Esophagus muscularis mucosa (tissue), 4 donors: Measurements from ENCODE around the gene MAP7D1. TPM values are rescaled to one million over a fixed set of nuclear protein-coding genes. Genes with fewer than 3 reads are reported as not detected.

ENCODE experiments used
- DNase-seq: peaks from one replicate; pipeline ENCODE4 v3.0.0-alpha.2; 2017; ENCODE audit errors: extremely low spot score
- H3K27ac ChIP-seq, 4 donors: fragments of 200-600 bp; sonication (generic); replicated peaks in 1 of 4; 1 replicate in 3 of 4; 2 replicates in 1 of 4; pipeline ENCODE4 v1.5.1; 2016 to 2019; ENCODE audit warnings: mild to moderate bottlenecking in 1 of 4
- H3K27me3 ChIP-seq, 4 donors: fragments of 200-600 bp; sonication (generic); one replicate each; pipeline versions ENCODE4 v1.5.1 to v1.6.0; 2016 to 2019
- H3K36me3 ChIP-seq, 4 donors: fragments of 200-600 bp; sonication (generic); one replicate each; pipeline ENCODE4 v1.5.1; 2016 to 2019
- H3K4me1 ChIP-seq, 4 donors: fragments of 200-600 bp; sonication (generic); one replicate each; pipeline ENCODE4 v1.5.1; 2016 to 2019
- H3K4me3 ChIP-seq, 4 donors: fragments of 200-600 bp; sonication (generic); 1 replicate in 2 of 4; 2 replicates in 2 of 4; pipeline ENCODE4 v1.5.1; 2016 to 2019; ENCODE audit warnings: mild to moderate bottlenecking in 4 of 4, moderate library complexity in 1 of 4
- H3K9me3 ChIP-seq, 4 donors: fragments of 200-600 bp; sonication (generic); 1 replicate in 3 of 4; 2 replicates in 1 of 4; pipeline ENCODE4 v1.5.1; 2016 to 2019
- CTCF ChIP-seq, 3 experiments: fragments of 200-600 bp in 2 of 3; fragments of 450-650 bp in 1 of 3; sonication (generic) in 2 of 3; IDR thresholded peaks; one replicate each; pipeline ENCODE4 v1.5.1; 2017 to 2019; ENCODE audit warnings: antibody characterized with exemption in 3 of 3, mild to moderate bottlenecking in 2 of 3, moderate library complexity in 1 of 3
- EP300 ChIP-seq: sonication (generic); formaldehyde crosslinking; IDR thresholded peaks from one replicate; pipeline ENCODE4 v1.6.1; 2017; ENCODE audit warnings: antibody characterized with exemption
- POLR2A ChIP-seq: fragments of 450-650 bp; IDR thresholded peaks from one replicate; pipeline ENCODE4 v1.6.1; 2017; ENCODE audit warnings: antibody characterized with exemption, moderate library complexity, mild to moderate bottlenecking, low read depth
- POLR2AphosphoS5 ChIP-seq, 2 donors: sonication (generic); formaldehyde crosslinking; IDR thresholded peaks; one replicate each; pipeline ENCODE4 v1.6.1; 2017; ENCODE audit warnings: antibody characterized with exemption in 2 of 2
- WGBS: methylation state at CpG from one replicate; pipeline ENCODE4 v1.1.5; 2018; 5-methylcytosine and 5-hydroxymethylcytosine counted together
- intact Hi-C: fragments of 100-400 bp; cut with DNase I; formaldehyde crosslinking; loops from one replicate; pipeline ENCODE4 v1.15.1; 2023
- total RNA-seq, 4 donors: library from RNA; depleted of rRNA; stranded (reverse); fragments of >200 nt; gene quantifications; one replicate each; pipeline versions ENCODE4 v1.1.0 to v1.2.1, GENCODE V29; 2016

MAP7D1 gene
- total RNA-seq, 4 donors from 2014 or later: 162 to 263 (median 225) TPM

DNA sequence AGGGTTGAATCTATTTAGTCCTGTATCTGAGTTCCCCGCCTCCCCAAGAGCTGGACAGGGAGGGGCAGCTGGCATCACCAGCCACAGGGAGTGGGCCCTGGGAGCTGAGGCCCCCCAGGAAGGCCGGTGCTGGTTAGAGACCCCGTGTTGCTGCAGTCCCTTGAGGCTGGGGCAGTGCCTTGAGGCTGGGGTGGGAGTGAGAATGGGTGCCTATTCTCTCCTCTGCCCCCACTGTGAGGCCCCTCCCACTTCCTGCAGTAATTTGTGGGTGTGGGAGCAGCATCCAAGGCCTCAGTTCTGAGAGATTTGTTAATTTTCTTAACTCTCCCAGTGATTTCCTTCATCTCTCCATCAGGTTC, 4.1 kb upstream of the MAP7D1 start:
- TF ChIP-seq POLR2A (no peak), EP300 (no peak), POLR2AphosphoS5 (IDR thresholded peaks at IDR 0.05) (no peak), CTCF (IDR thresholded peaks at IDR 0.05) (no peak)
- Histone ChIP-seq H3K27ac (peak overlapping the region; percentile 93 to 98 (median 96)), H3K36me3 (peaks cover 0 to 7% (median 0%) of the 10 kb centered on the region in 4 donors), H3K9me3 (no peaks in the 10 kb centered on the region), H3K4me1 (peaks cover 51 to 79% (median 66%) of the 10 kb centered on the region in 4 donors), H3K27me3 (no peaks in the 10 kb centered on the region), H3K4me3 (no peak overlapping the region)
- DNase-seq: no peak
- intact Hi-C loops: loop anchor here (10.0 kb wide), 1 partner anchor 233 kb away; the partner anchor contains the start of gene STK40
- WGBS: 50% methylated on average over 1 of the region's 3 CpGs

GRCh38 chr1:36153476-36153875, 2.5 kb upstream of the MAP7D1 start:
- no peaks in the 10 kb centered on the region for H3K9me3 ChIP-seq
- peak overlapping the region in 3 of 4 donors; percentile 98 to 99 (median 99) for H3K27ac ChIP-seq
- peaks cover 0 to 5% (median 0%) of the 10 kb centered on the region in 4 donors for H3K36me3 ChIP-seq
- no peak for TF ChIP-seq POLR2AphosphoS5 (IDR thresholded peaks at IDR 0.05)
- no peak for TF ChIP-seq CTCF (IDR thresholded peaks at IDR 0.05)
- TF ChIP-seq EP300: no peak
- no peak for TF ChIP-seq POLR2A
- 93% methylated on average over 6 of the region's 6 CpGs for WGBS
- DNase-seq: no peak
- intact Hi-C loops: loop anchor here (10.0 kb wide), 1 partner anchor 231 kb away; the partner anchor contains the start of gene STK40
- no peak overlapping the region for H3K4me3 ChIP-seq
- peaks cover 51 to 78% (median 63%) of the 10 kb centered on the region in 4 donors for H3K4me1 ChIP-seq
- H3K27me3 ChIP-seq: no peaks in the 10 kb centered on the region

DNA sequence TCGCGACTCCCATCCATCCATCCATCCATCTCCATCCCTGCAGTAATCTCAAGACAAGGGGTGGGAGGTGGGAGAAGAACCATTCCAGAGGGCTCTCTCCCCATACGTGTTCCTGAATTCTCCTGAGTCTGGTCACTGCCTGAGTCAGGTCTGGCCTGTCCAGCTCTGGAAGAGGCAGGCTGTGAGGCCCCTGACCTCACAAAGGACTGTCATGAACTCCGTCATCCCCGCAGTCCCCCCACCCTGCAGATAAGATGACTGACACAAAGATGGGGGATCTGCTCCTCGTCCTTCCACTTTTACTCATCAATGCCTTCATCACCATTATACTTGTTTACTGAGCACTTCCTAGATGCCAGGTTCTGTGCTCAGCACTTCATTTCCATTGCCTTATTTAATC, 1.6 kb upstream of the MAP7D1 start:
- intact Hi-C loops: loop anchor here (10.0 kb wide), 1 partner anchor 230 kb away; the partner anchor contains the start of gene STK40
- peak overlapping the region; percentile 97 to 99 (median 98) for H3K27ac ChIP-seq
- H3K4me1 ChIP-seq: peaks cover 59 to 83% (median 68%) of the 10 kb centered on the region in 4 donors
- H3K27me3 ChIP-seq: no peaks in the 10 kb centered on the region
- DNase-seq: no peak
- no peak for TF ChIP-seq CTCF (IDR thresholded peaks at IDR 0.05)
- TF ChIP-seq EP300: no peak
- TF ChIP-seq POLR2A: no peak
- no peak for TF ChIP-seq POLR2AphosphoS5 (IDR thresholded peaks at IDR 0.05)
- no peak overlapping the region for H3K4me3 ChIP-seq
- H3K36me3 ChIP-seq: peaks cover 0 to 12% (median 0%) of the 10 kb centered on the region in 4 donors
- 93% methylated on average over 6 of the region's 6 CpGs for WGBS
- H3K9me3 ChIP-seq: no peaks in the 10 kb centered on the region

DNA sequence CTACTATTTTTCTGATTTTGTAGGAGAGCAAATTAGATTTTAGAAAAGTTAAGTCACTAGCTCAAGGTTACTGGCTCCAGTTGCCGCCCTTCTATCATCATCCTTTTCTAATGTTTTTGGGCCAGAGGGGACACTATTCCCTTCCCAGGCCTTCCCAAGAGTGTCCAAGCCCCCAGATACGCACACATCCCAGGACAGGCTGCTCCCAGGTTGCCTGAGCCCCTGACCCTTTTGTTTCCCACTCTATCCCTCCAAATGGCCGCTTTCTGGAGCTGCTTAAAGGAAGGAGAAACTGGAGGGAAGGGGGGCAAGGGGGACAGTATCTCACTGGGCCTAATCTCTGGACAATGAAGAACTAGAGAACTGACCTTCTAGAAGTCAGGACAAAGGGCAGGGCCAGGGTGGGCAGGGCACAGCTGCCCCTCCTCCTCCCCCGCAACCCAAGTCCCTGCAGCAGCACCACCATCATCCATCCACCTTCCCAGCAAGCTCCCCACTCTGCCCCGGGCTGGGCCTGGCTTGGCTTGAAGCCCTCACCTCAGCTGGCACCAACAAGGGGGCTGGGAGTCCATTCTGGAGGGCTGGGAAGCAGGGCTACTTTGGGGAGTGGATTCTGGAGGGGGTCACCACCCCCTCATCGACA, 1.1 kb upstream of the MAP7D1 start:
- H3K27ac ChIP-seq: peak overlapping the region; percentile 97 to 99 (median 98)
- H3K4me3 ChIP-seq: peak overlapping the region; percentile 70 to 99 (median 98)
- no peaks in the 10 kb centered on the region for H3K9me3 ChIP-seq
- 63% methylated on average over 4 of the region's 6 CpGs for WGBS
- H3K4me1 ChIP-seq: peaks cover 62 to 85% (median 70%) of the 10 kb centered on the region in 4 donors
- peaks cover 0 to 17% (median 0%) of the 10 kb centered on the region in 4 donors for H3K36me3 ChIP-seq
- intact Hi-C loops: loop anchor here (10.0 kb wide), 1 partner anchor 230 kb away; the partner anchor contains the start of gene STK40
- no peaks in the 10 kb centered on the region for H3K27me3 ChIP-seq
- TF ChIP-seq POLR2AphosphoS5 (IDR thresholded peaks at IDR 0.05): no peak
- TF ChIP-seq EP300: no peak
- no peak for TF ChIP-seq CTCF (IDR thresholded peaks at IDR 0.05)
- no peak for TF ChIP-seq POLR2A
- no peak for DNase-seq
